Right lobe of liver (tissue), 6 donors: ENCODE data around the gene DHRS3. TPM values are rescaled to one million over a fixed set of nuclear protein-coding genes. Genes with fewer than 3 reads are reported as not detected.

ENCODE experiments used
- ATAC-seq, 4 donors: fragments of 200-7000 bp; cut with Tn5 transposase; one replicate each; pipeline ENCODE4 v1.9.1; 2020; ENCODE audit warnings: mild to moderate bottlenecking in 4 of 4, moderate library complexity in 4 of 4
- DNase-seq, 3 donors: peaks; one replicate each; pipeline ENCODE4 v3.0.0-alpha.2; 2020
- H3K27ac ChIP-seq, 3 donors: fragments of 200-600 bp; one replicate each; pipeline ENCODE4 v1.8.0; 2022
- H3K27me3 ChIP-seq, 2 donors: fragments of 200-600 bp; one replicate each; pipeline ENCODE4 v1.8.0; 2022
- H3K36me3 ChIP-seq, 4 donors: fragments of 200-600 bp; sonication (generic) in 1 of 4; one replicate each; pipeline versions ENCODE4 v1.5.1 to v1.8.0; 2017 to 2022; ENCODE audit warnings: control low read depth in 1 of 4
- H3K4me1 ChIP-seq, 4 donors: fragments of 200-600 bp; sonication (generic) in 1 of 4; one replicate each; pipeline versions ENCODE4 v1.5.1 to v1.8.0; 2017 to 2022; ENCODE audit warnings: control low read depth in 1 of 4
- H3K4me3 ChIP-seq, 3 donors: fragments of 200-600 bp; one replicate each; pipeline ENCODE4 v1.8.0; 2022
- H3K9me3 ChIP-seq, 4 donors: fragments of 200-600 bp; sonication (generic) in 1 of 4; one replicate each; pipeline versions ENCODE4 v1.5.1 to v1.8.0; 2017 to 2022; ENCODE audit warnings: control low read depth in 1 of 4
- POLR2A ChIP-seq: fragments of 450-650 bp; IDR thresholded peaks from one replicate; pipeline ENCODE4 v1.6.1; 2017; ENCODE audit warnings: antibody characterized with exemption, mild to moderate bottlenecking
- WGBS: methylation state at CpG from one replicate; pipeline ENCODE4 v1.1.6; 2018; ENCODE audit warnings: low coverage, low lambda C conversion rate; ENCODE audit not compliant: insufficient coverage; ENCODE audit errors: missing lambda C conversion rate; 5-methylcytosine and 5-hydroxymethylcytosine counted together
- intact Hi-C, 2 donors: fragments of 100-400 bp; cut with DNase I; formaldehyde crosslinking; loops; one replicate each; pipeline versions ENCODE4 v1.11.2 to v1.14.1; 2022
- total RNA-seq, 6 experiments: library from RNA; depleted of rRNA in 2 of 6; stranded (reverse); fragments of >200 nt in 2 of 6; fragmentation: NEBNext Ultra II Directional in 3 of 6; extraction: Animal tissue kit (Norgen Biotek cat#: 25700) in 3 of 6; gene quantifications; one replicate each; pipeline versions ENCODE4 v1.1.0 to v1.2.4, GENCODE V29; 2016 to 2023
- TF ChIP-seq, protein P1 (sequence below), 4 donors: fragments of 200-600 bp in 3 of 4; fragments of 450-650 bp in 1 of 4; IDR thresholded peaks; one replicate each; pipeline versions ENCODE4 v1.5.1 to v1.8.0; 2016 to 2022; ENCODE audit warnings: antibody characterized with exemption in 4 of 4, mild to moderate bottlenecking in 2 of 4
- donor health status: DM: no; HTN: yes; CAD: no.
- donor health status: DM: no; HTN: no; CAD: no.
- donor health status: DM: no; HTN: no; CAD: no.
- donor health status: DM: no; HTN: yes; CAD: no.
- donor health status: DM: no; HTN: yes; CAD: no.

DHRS3 gene
- total RNA-seq, 6 experiments from 2014 or later, result 132 to 252 (median 172) TPM

- 4% methylated on average over 9 of the region's 12 CpGs for WGBS
These were observed 2.7 kb downstream of the DHRS3 start for GRCh38 chr1:12615159-12615864.

DNA sequence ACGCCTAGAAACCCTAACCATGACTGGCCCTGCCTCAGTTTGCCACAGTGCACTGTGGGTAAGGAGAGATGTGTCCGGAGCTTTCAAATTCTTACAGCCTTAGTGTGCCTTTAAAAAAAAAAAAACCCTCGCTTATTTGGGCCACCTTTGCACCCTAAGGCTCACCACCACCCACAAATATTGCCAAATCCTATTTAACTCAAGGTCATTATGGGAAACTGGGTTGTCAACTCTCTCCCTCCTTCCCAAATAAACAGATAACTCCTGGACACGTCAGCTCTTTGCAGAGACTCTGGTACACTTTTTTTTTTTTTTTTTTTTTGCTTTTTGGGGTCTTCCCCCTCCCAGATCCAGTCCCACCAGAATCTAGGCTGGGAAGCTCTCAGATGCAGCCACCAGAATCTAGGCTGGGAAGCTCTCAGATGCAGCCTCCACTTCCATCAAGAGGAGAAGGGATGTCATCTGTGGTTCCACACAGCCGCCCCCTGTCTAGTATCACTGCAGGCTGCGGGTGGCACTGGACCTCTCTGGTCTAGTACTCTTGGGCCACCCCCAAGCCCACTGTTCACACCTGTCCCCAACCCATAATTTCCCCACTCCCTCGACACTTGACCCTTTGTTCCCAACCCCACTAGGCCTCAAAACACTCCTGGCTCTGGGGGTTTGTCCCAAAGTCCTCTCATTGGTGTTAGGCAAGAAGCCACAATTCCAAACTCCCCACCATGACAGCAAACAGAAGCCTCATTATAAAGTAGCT, 3.4 kb downstream of the DHRS3 start:
- peaks cover 0 to 50% (median 21%) of the 10 kb centered on the region in 4 donors for H3K4me1 ChIP-seq
- WGBS, result 31% methylated on average over 4 of the region's 7 CpGs
- H3K9me3 ChIP-seq, result no peaks in the 10 kb centered on the region
- DNase-seq (peak in 1 of 3 donors; percentile 44), ATAC-seq (peak; percentile 3 to 40 (median 6))
- TF ChIP-seq POLR2A, result peak; percentile 10
- TF ChIP-seq, protein P1, sequence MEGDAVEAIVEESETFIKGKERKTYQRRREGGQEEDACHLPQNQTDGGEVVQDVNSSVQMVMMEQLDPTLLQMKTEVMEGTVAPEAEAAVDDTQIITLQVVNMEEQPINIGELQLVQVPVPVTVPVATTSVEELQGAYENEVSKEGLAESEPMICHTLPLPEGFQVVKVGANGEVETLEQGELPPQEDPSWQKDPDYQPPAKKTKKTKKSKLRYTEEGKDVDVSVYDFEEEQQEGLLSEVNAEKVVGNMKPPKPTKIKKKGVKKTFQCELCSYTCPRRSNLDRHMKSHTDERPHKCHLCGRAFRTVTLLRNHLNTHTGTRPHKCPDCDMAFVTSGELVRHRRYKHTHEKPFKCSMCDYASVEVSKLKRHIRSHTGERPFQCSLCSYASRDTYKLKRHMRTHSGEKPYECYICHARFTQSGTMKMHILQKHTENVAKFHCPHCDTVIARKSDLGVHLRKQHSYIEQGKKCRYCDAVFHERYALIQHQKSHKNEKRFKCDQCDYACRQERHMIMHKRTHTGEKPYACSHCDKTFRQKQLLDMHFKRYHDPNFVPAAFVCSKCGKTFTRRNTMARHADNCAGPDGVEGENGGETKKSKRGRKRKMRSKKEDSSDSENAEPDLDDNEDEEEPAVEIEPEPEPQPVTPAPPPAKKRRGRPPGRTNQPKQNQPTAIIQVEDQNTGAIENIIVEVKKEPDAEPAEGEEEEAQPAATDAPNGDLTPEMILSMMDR (IDR thresholded peaks at IDR 0.05), result peak in 1 of 4 donors; percentile 6
- peak overlapping the region; percentile 96 to 100 (median 99) for H3K27ac ChIP-seq
- H3K27me3 ChIP-seq, result no peaks in the 10 kb centered on the region
- H3K4me3 ChIP-seq, result peak overlapping the region; percentile 70 to 92 (median 78)
- H3K36me3 ChIP-seq, result peaks cover 0 to 24% (median 4%) of the 10 kb centered on the region in 4 donors
- intact Hi-C loops, result loop anchor here in 1 of 2 donors (5.0 kb wide), 1 partner anchor 137 kb away; no protein-coding TSS in a partner anchor

More at GRCh38 chr1:12615159-12615864, 2.7 kb downstream of the DHRS3 start:
- H3K4me3 ChIP-seq, result peak overlapping the region; percentile 70 to 92 (median 78)
- H3K9me3 ChIP-seq, result no peaks in the 10 kb centered on the region
- DNase-seq (no peak), ATAC-seq (peak in 1 of 4 donors; percentile 1)
- no peaks in the 10 kb centered on the region for H3K27me3 ChIP-seq
- TF ChIP-seq, protein P1 (IDR thresholded peaks at IDR 0.05), result no peak
- TF ChIP-seq POLR2A, result no peak
- intact Hi-C loops, result loop anchor here in 1 of 2 donors (5.0 kb wide), 1 partner anchor 138 kb away; no protein-coding TSS in a partner anchor
- peaks cover 0 to 48% (median 19%) of the 10 kb centered on the region in 4 donors for H3K4me1 ChIP-seq
- H3K36me3 ChIP-seq, result peaks cover 0 to 23% (median 3%) of the 10 kb centered on the region in 4 donors
- peak overlapping the region; percentile 96 to 100 (median 99) for H3K27ac ChIP-seq

GRCh38 chr1:12613180-12613579, 4.8 kb downstream of the DHRS3 start:
- DNase-seq (peak in 1 of 3 donors; percentile 17), ATAC-seq (no peak)
- WGBS, result 69% methylated on average over 4 of the region's 4 CpGs
- no peaks in the 10 kb centered on the region for H3K27me3 ChIP-seq
- H3K36me3 ChIP-seq, result peaks cover 0 to 24% (median 4%) of the 10 kb centered on the region in 4 donors
- peak overlapping the region; percentile 96 to 100 (median 99) for H3K27ac ChIP-seq
- TF ChIP-seq, protein P1 (IDR thresholded peaks at IDR 0.05), result no peak
- TF ChIP-seq POLR2A, result no peak
- peak overlapping the region in 2 of 3 donors; percentile 70 to 92 for H3K4me3 ChIP-seq
- intact Hi-C loops, result no loop called here
- H3K9me3 ChIP-seq, result no peaks in the 10 kb centered on the region
- peaks cover 0 to 61% (median 28%) of the 10 kb centered on the region in 4 donors for H3K4me1 ChIP-seq

DNA sequence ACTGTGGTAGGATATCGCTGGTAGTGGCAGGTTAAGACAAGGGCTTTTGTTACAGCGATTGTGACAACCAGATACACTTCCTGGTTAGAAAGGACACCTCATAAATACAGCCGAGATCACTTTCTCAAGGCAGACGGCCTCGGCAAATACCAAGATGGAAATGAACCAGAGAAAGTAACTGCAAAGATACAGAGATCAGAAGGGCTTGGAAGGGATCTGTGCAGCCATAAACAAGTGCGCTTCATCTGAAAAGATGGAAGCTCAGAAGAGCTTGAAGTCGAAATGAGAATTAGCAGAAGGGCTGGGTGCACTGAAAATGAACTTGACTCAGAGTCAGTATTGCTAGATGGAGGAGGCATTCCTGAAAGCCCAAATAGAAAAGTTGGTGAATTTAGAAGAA, 7.1 kb downstream of the DHRS3 start:
- 81% methylated on average over 7 of the region's 7 CpGs for WGBS
- no peak for DNase-seq
- H3K27ac ChIP-seq, result peak overlapping the region in 1 of 3 donors; percentile 93
- no peak for ATAC-seq
- H3K9me3 ChIP-seq, result no peaks in the 10 kb centered on the region
- no peak for TF ChIP-seq POLR2A
- TF ChIP-seq, protein P1 (IDR thresholded peaks at IDR 0.05), result no peak
- no peaks in the 10 kb centered on the region for H3K27me3 ChIP-seq
- no peak overlapping the region for H3K4me3 ChIP-seq
- intact Hi-C loops, result no loop called here
- peaks cover 0 to 77% (median 33%) of the 10 kb centered on the region in 4 donors for H3K4me1 ChIP-seq
- peaks cover 0 to 24% (median 4%) of the 10 kb centered on the region in 4 donors for H3K36me3 ChIP-seq
